Right lobe of liver (tissue), 6 donors: ENCODE measurements around the gene PCDH15. TPM values are rescaled to one million over a fixed set of nuclear protein-coding genes. Genes with fewer than 3 reads are reported as not detected.

ENCODE experiments used
- ATAC-seq, 4 donors: fragments of 200-7000 bp; cut with Tn5 transposase; one replicate each; pipeline ENCODE4 v1.9.1; 2020; ENCODE audit warnings: mild to moderate bottlenecking in 4 of 4, moderate library complexity in 4 of 4
- DNase-seq, 3 donors: peaks; one replicate each; pipeline ENCODE4 v3.0.0-alpha.2; 2020
- H3K27ac ChIP-seq, 3 donors: fragments of 200-600 bp; one replicate each; pipeline ENCODE4 v1.8.0; 2022
- H3K27me3 ChIP-seq, 2 donors: fragments of 200-600 bp; one replicate each; pipeline ENCODE4 v1.8.0; 2022
- H3K36me3 ChIP-seq, 4 donors: fragments of 200-600 bp; sonication (generic) in 1 of 4; one replicate each; pipeline versions ENCODE4 v1.5.1 to v1.8.0; 2017 to 2022; ENCODE audit warnings: control low read depth in 1 of 4
- H3K4me1 ChIP-seq, 4 donors: fragments of 200-600 bp; sonication (generic) in 1 of 4; one replicate each; pipeline versions ENCODE4 v1.5.1 to v1.8.0; 2017 to 2022; ENCODE audit warnings: control low read depth in 1 of 4
- H3K4me3 ChIP-seq, 3 donors: fragments of 200-600 bp; one replicate each; pipeline ENCODE4 v1.8.0; 2022
- H3K9me3 ChIP-seq, 4 donors: fragments of 200-600 bp; sonication (generic) in 1 of 4; one replicate each; pipeline versions ENCODE4 v1.5.1 to v1.8.0; 2017 to 2022; ENCODE audit warnings: control low read depth in 1 of 4
- CTCF ChIP-seq, 4 donors: fragments of 200-600 bp in 3 of 4; fragments of 450-650 bp in 1 of 4; IDR thresholded peaks; one replicate each; pipeline versions ENCODE4 v1.5.1 to v1.8.0; 2016 to 2022; ENCODE audit warnings: antibody characterized with exemption in 4 of 4, mild to moderate bottlenecking in 2 of 4
- POLR2A ChIP-seq: fragments of 450-650 bp; IDR thresholded peaks from one replicate; pipeline ENCODE4 v1.6.1; 2017; ENCODE audit warnings: antibody characterized with exemption, mild to moderate bottlenecking
- WGBS: methylation state at CpG from one replicate; pipeline ENCODE4 v1.1.6; 2018; ENCODE audit warnings: low coverage, low lambda C conversion rate; ENCODE audit not compliant: insufficient coverage; ENCODE audit errors: missing lambda C conversion rate; 5-methylcytosine and 5-hydroxymethylcytosine counted together
- intact Hi-C, 2 donors: fragments of 100-400 bp; cut with DNase I; formaldehyde crosslinking; loops; one replicate each; pipeline versions ENCODE4 v1.11.2 to v1.14.1; 2022
- total RNA-seq, 6 experiments: library from RNA; depleted of rRNA in 2 of 6; stranded (reverse); fragments of >200 nt in 2 of 6; fragmentation: NEBNext Ultra II Directional in 3 of 6; extraction: Animal tissue kit (Norgen Biotek cat#: 25700) in 3 of 6; gene quantifications; one replicate each; pipeline versions ENCODE4 v1.1.0 to v1.2.4, GENCODE V29; 2016 to 2023
- donor health status: DM: no; HTN: yes; CAD: no.
- donor health status: DM: no; HTN: no; CAD: no.
- donor health status: DM: no; HTN: no; CAD: no.
- donor health status: DM: no; HTN: yes; CAD: no.
- donor health status: DM: no; HTN: yes; CAD: no.

Gene PCDH15
- total RNA-seq, 6 experiments from 2014 or later, result not detected

GRCh38 chr10:54319341-54319740, 481.7 kb downstream of the PCDH15 start:
- intact Hi-C loops, result no loop called here
- DNase-seq (no peak), ATAC-seq (no peak)
- H3K4me1 ChIP-seq, result no peaks in the 10 kb centered on the region
- WGBS, result 66% methylated on average over 2 of the region's 2 CpGs
- H3K36me3 ChIP-seq, result no peaks in the 10 kb centered on the region
- H3K4me3 ChIP-seq, result no peak overlapping the region
- H3K27me3 ChIP-seq, result no peaks in the 10 kb centered on the region
- no peaks in the 10 kb centered on the region for H3K9me3 ChIP-seq
- TF ChIP-seq CTCF (IDR thresholded peaks at IDR 0.05), result no peak
- no peak for TF ChIP-seq POLR2A
- no peak overlapping the region for H3K27ac ChIP-seq

GRCh38 chr10:54318470-54318869, 482.6 kb downstream of the PCDH15 start:
- Histone ChIP-seq H3K9me3 (no peaks in the 10 kb centered on the region), H3K27me3 (no peaks in the 10 kb centered on the region), H3K36me3 (no peaks in the 10 kb centered on the region), H3K4me3 (no peak overlapping the region), H3K4me1 (no peaks in the 10 kb centered on the region), H3K27ac (no peak overlapping the region)
- ATAC-seq, result no peak
- WGBS, result 18% methylated on average over 1 of the region's 1 CpG
- TF ChIP-seq CTCF (IDR thresholded peaks at IDR 0.05), result no peak
- no peak for TF ChIP-seq POLR2A
- DNase-seq, result no peak
- intact Hi-C loops, result no loop called here

GRCh38 chr10:54314430-54314829, 486.6 kb downstream of the PCDH15 start:
- DNase-seq (no peak), ATAC-seq (no peak)
- H3K27ac ChIP-seq, result no peak overlapping the region
- no peaks in the 10 kb centered on the region for H3K36me3 ChIP-seq
- no peaks in the 10 kb centered on the region for H3K4me1 ChIP-seq
- 70% methylated on average over 3 of the region's 3 CpGs for WGBS
- no peak overlapping the region for H3K4me3 ChIP-seq
- H3K9me3 ChIP-seq, result no peaks in the 10 kb centered on the region
- TF ChIP-seq POLR2A, result no peak
- no peak for TF ChIP-seq CTCF (IDR thresholded peaks at IDR 0.05)
- intact Hi-C loops, result no loop called here
- H3K27me3 ChIP-seq, result no peaks in the 10 kb centered on the region

- DNase-seq (no peak), ATAC-seq (no peak)
- intact Hi-C loops, result no loop called here
- Histone ChIP-seq H3K9me3 (no peaks in the 10 kb centered on the region), H3K4me3 (no peak overlapping the region), H3K36me3 (no peaks in the 10 kb centered on the region), H3K27me3 (no peaks in the 10 kb centered on the region), H3K4me1 (no peaks in the 10 kb centered on the region), H3K27ac (no peak overlapping the region)
- 56% methylated on average over 2 of the region's 2 CpGs for WGBS
- TF ChIP-seq CTCF (IDR thresholded peaks at IDR 0.05) (no peak), POLR2A (no peak)
These were observed 516.4 kb downstream of the PCDH15 start for GRCh38 chr10:54284526-54285193.

- Histone ChIP-seq H3K36me3 (no peaks in the 10 kb centered on the region), H3K4me1 (no peaks in the 10 kb centered on the region), H3K27me3 (no peaks in the 10 kb centered on the region), H3K9me3 (no peaks in the 10 kb centered on the region), H3K4me3 (no peak overlapping the region), H3K27ac (no peak overlapping the region)
- TF ChIP-seq POLR2A (no peak), CTCF (IDR thresholded peaks at IDR 0.05) (no peak)
- DNase-seq, result no peak
- ATAC-seq, result no peak
- intact Hi-C loops, result no loop called here
- 31% methylated on average over 2 of the region's 2 CpGs for WGBS
These were observed 519.0 kb downstream of the PCDH15 start for GRCh38 chr10:54282012-54282411.
